Measurements from ENCODE around the gene ANKAR.

DNA sequence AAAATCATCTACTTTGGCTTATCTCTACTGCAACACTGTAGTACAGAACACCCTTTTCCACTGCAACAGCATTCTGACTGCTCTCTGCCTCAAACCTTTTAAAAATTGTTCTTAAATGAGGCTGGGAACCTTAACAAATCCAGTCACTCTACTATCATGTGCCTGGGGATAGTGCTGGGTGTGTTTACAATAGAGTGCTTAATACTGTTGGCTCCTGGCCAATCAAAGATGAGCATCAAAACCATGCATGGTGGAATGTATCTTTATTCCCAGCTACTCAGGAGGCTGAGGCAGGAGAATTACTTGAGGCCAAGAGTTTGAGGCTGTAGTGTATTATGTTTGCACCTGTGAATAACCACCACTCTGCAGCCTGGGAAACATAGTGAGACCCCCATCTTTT, 7.4 kb downstream of the ANKAR start:
- TF ChIP-seq CTCF (conservative IDR thresholded peaks at IDR 0.05; ENCODE audit: low read depth, low read length) (no peak), EZH2 (IDR thresholded peaks at IDR 0.05; ENCODE audit: borderline replicate concordance, low read depth, low read length, poor library complexity, severe bottlenecking) (no peak)
